IMR-90 (cell line): ENCODE results near the gene LRRK2. TPM values are rescaled to one million over a fixed set of nuclear protein-coding genes. Genes with fewer than 3 reads are reported as not detected.

Source experiments
- ATAC-seq: fragments of 200-7000 bp; cut with Tn5 transposase; 2 replicates; pipeline ENCODE4 v1.9.1; 2020; ENCODE audit warnings: low read depth, mild to moderate bottlenecking, moderate library complexity
- BruUV-seq: library from RNA; stranded (reverse); fragments of 400-500 nt; replicated peaks from 2 replicates; lab custom pipeline; 2021; lab: Mats Ljungman, UMichigan
- CTCF ChIA-PET: fragments of 300-600 bp; formaldehyde crosslinking; extraction: SDS; loops from one replicate; lab custom pipeline; 2021; ENCODE audit warnings: antibody characterized with exemption; lab: Yijun Ruan, JAX
- POLR2A ChIA-PET: fragments of 300-600 bp; sonication (Branson Sonifier 250); formaldehyde crosslinking; loops from one replicate; lab custom pipeline; 2022; ENCODE audit warnings: antibody characterized with exemption; ENCODE audit not compliant: unreplicated experiment; lab: Charles Lee
- DNase-seq: peaks from one replicate; pipeline ENCODE4 v3.0.0; 2013
- H2AFZ ChIP-seq: replicated peaks from 2 replicates; pipeline ENCODE3; 2013; ENCODE audit warnings: low read length, mild to moderate bottlenecking; ENCODE audit not compliant: poor library complexity
- H2AK5ac ChIP-seq: 2 replicates; pipeline ENCODE4 v1.6.1; 2013; ENCODE audit warnings: low read depth, low read length, inconsistent platforms
- H2AK9ac ChIP-seq: replicated peaks from 2 replicates; pipeline ENCODE3; 2013; ENCODE audit warnings: mild to moderate bottlenecking, low read depth, low read length, moderate library complexity; ENCODE audit not compliant: poor library complexity
- H2BK120ac ChIP-seq: 2 replicates; pipeline ENCODE4 v1.6.1; 2013; ENCODE audit warnings: low read depth, low read length, inconsistent platforms
- H2BK15ac ChIP-seq: 3 replicates; pipeline ENCODE4 v1.6.1; 2013; ENCODE audit warnings: low read depth, low read length, inconsistent platforms
- H2BK20ac ChIP-seq: 2 replicates; pipeline ENCODE4 v1.6.1; 2013; ENCODE audit warnings: low read depth, mild to moderate bottlenecking, inconsistent platforms, low read length, moderate library complexity
- H2BK5ac ChIP-seq: 2 replicates; pipeline ENCODE4 v1.6.1; 2013; ENCODE audit warnings: mild to moderate bottlenecking, low read depth, low read length, inconsistent platforms; ENCODE audit not compliant: poor library complexity, severe bottlenecking
- H3K14ac ChIP-seq: replicated peaks from 2 replicates; pipeline ENCODE4 v1.6.1; 2013; ENCODE audit warnings: low read depth, low read length, inconsistent platforms
- H3K18ac ChIP-seq: 2 replicates; pipeline ENCODE4 v1.6.1; 2013; ENCODE audit warnings: low read depth, low read length, control low read depth
- H3K23ac ChIP-seq: 2 replicates; pipeline ENCODE4 v1.6.1; 2013; ENCODE audit warnings: low read depth, low read length, inconsistent platforms
- H3K27ac ChIP-seq: 2 replicates; pipeline ENCODE4 v1.5.1; 2013; ENCODE audit warnings: mild to moderate bottlenecking, control low read depth, low read length; ENCODE audit not compliant: insufficient read depth
- H3K27me3 ChIP-seq: 2 replicates; pipeline ENCODE4 v1.6.1; 2013; ENCODE audit warnings: low read length; ENCODE audit not compliant: control insufficient read depth, insufficient read depth
- H3K36me3 ChIP-seq: 2 replicates; pipeline ENCODE4 v1.6.1; 2013; ENCODE audit warnings: low read length, mixed read lengths; ENCODE audit not compliant: control insufficient read depth, insufficient read depth
- H3K4ac ChIP-seq: 2 replicates; pipeline ENCODE4 v1.6.1; 2013; ENCODE audit warnings: low read depth, low read length, inconsistent platforms
- H3K4me1 ChIP-seq: 2 replicates; pipeline ENCODE4 v1.6.1; 2013; ENCODE audit warnings: low read length, mixed read lengths; ENCODE audit not compliant: control insufficient read depth, insufficient read depth
- H3K4me2 ChIP-seq: 2 replicates; pipeline ENCODE4 v1.6.1; 2013; ENCODE audit warnings: low read depth, mild to moderate bottlenecking, control low read depth, low read length, moderate library complexity
- H3K4me3 ChIP-seq: 2 replicates; pipeline ENCODE4 v1.5.1; 2013; ENCODE audit warnings: low read depth, mild to moderate bottlenecking, control low read depth, low read length, moderate library complexity; ENCODE audit not compliant: insufficient read depth
- H3K56ac ChIP-seq: 2 replicates; pipeline ENCODE4 v1.6.1; 2013; ENCODE audit warnings: low read length, inconsistent platforms; ENCODE audit not compliant: insufficient read depth; ENCODE audit errors: extremely low read depth
- H3K79me1 ChIP-seq, 2 experiments: 2 replicates each; pipeline ENCODE4 v1.6.1; 2013; ENCODE audit warnings: low read length in 2 of 2, inconsistent platforms in 1 of 2, low read depth in 1 of 2
- H3K9ac ChIP-seq: 2 replicates; pipeline ENCODE4 v1.6.1; 2013; ENCODE audit warnings: low read depth, low read length, control low read depth
- H3K9me1 ChIP-seq: 2 replicates; pipeline ENCODE4 v1.6.1; 2013; ENCODE audit warnings: low read length, inconsistent platforms; ENCODE audit not compliant: insufficient read depth
- H3K9me3 ChIP-seq: 2 replicates; pipeline ENCODE4 v1.6.1; 2013; ENCODE audit warnings: low read length; ENCODE audit not compliant: control insufficient read depth, insufficient read depth
- H4K20me1 ChIP-seq: 2 replicates; pipeline ENCODE4 v1.6.1; 2013; ENCODE audit warnings: low read length, inconsistent platforms; ENCODE audit not compliant: insufficient read depth
- H4K5ac ChIP-seq: 2 replicates; pipeline ENCODE4 v1.6.1; 2013; ENCODE audit warnings: mild to moderate bottlenecking, low read depth, low read length, control low read depth
- H4K8ac ChIP-seq, 2 experiments: 2 replicates each; pipeline ENCODE4 v1.6.1; 2013; ENCODE audit warnings: low read depth in 2 of 2, low read length in 2 of 2, control low read depth in 1 of 2, inconsistent platforms in 1 of 2
- H4K91ac ChIP-seq: 2 replicates; pipeline ENCODE4 v1.6.1; 2013; ENCODE audit warnings: low read depth, low read length, inconsistent platforms; ENCODE audit not compliant: insufficient read depth
- POLR2A ChIP-seq: IDR thresholded peaks from 2 replicates; pipeline ENCODE4 v1.6.1; 2012; ENCODE audit warnings: mild to moderate bottlenecking, low read depth, low read length
- WGBS, 2 experiments: methylation state at CpG; one replicate each; pipeline versions ENCODE4 v1.1.5 to v1.1.7; 2013; ENCODE audit warnings: missing lambda C conversion rate in 2 of 2; ENCODE audit not compliant: insufficient read length in 1 of 2; ENCODE audit errors: extremely low coverage in 2 of 2; 5-methylcytosine and 5-hydroxymethylcytosine counted together
- dilution Hi-C: fragments of 300-500 bp; cut with HindIII; formaldehyde crosslinking; loops from one replicate; pipeline ENCODE4 v1.14.3; 2018; ENCODE audit warnings: low sequenced_read_pairs; ENCODE audit not compliant: unreplicated experiment
- in situ Hi-C: fragments of 300-500 bp; cut with MboI; formaldehyde crosslinking; loops from 3 replicates; pipeline ENCODE4 v1.14.3; 2019; ENCODE audit warnings: low sequenced_read_pairs, inconsistent platforms, mixed read lengths
- intact Hi-C: fragments of 100-400 bp; cut with micrococcal nuclease; formaldehyde crosslinking; loops from 2 replicates; pipeline ENCODE4 v1.10.0; 2022
- polyA plus RNA-seq, 3 experiments: library from polyadenylated mRNA; depleted of rRNA; stranded (reverse); fragments of >200 nt; gene quantifications; 2 replicates each; pipeline ENCODE4 v1.2.3, GENCODE V29; 2012; ENCODE audit warnings: low replicate concordance in 1 of 3
- total RNA-seq: library from RNA; depleted of rRNA; stranded (reverse); fragments of >200 nt; gene quantifications from 2 replicates; pipeline ENCODE4 v1.2.3, GENCODE V29; 2012

LRRK2 gene
- total and polyA plus RNA-seq, 2 of the 4 experiments (the other 2 are of a cell fraction), result 0.17 to 0.54 TPM

- WGBS, 2 experiments, result no CpG with 5 or more reads among the region's 4 CpGs
- Histone ChIP-seq H2BK120ac (no peak overlapping the region), H3K9ac (no peak overlapping the region), H3K79me1 (no peaks in the 10 kb centered on the region), H3K56ac (no peak overlapping the region), H3K4me2 (peak overlapping the region; percentile 33; the same call in 1 of the 2 replicates), H3K18ac (peak overlapping the region; percentile 28; the same call in 1 of the 2 replicates), H2AFZ (peak overlapping the region; percentile 64), H3K4ac (no peak overlapping the region), H3K4me3 (no peak overlapping the region), H2AK5ac (no peak overlapping the region; the same call in 1 of the 2 replicates), H2BK15ac (no peak overlapping the region), H3K14ac (no peak overlapping the region), H3K27ac (no peak overlapping the region; the same call in 1 of the 2 replicates), H2AK9ac (no peak overlapping the region), H3K27me3 (no peaks in the 10 kb centered on the region), H3K9me1 (no peaks in the 10 kb centered on the region), H3K36me3 (no peaks in the 10 kb centered on the region), H3K9me3 (no peaks in the 10 kb centered on the region), H2BK5ac (no peak overlapping the region), H4K20me1 (no peaks in the 10 kb centered on the region), H3K23ac (no peak overlapping the region), H2BK20ac (peak overlapping the region; percentile 45; the same call in 1 of the 2 replicates), H3K4me1 (peaks cover 2% of the 10 kb centered on the region; the same call in 1 of the 2 replicates), H4K91ac (peak overlapping the region; percentile 23; the same call in 1 of the 2 replicates), H4K5ac (peak overlapping the region; percentile 59; the same call in 1 of the 2 replicates), H4K8ac (peak overlapping the region in 1 of 2 experiments; percentile 67; a peak in 1 of 4 replicates)
- POLR2A ChIA-PET, result no interaction called here
- CTCF ChIA-PET, result no interaction called here
- ATAC-seq (no peak), DNase-seq (peak; percentile 73)
- in situ Hi-C loops, result no loop called here
- intact Hi-C loops, result no loop called here
- no peak for TF ChIP-seq POLR2A
- dilution Hi-C loops, result no loop called here
- BruUV-seq, result no TSS peak
Observed at GRCh38 chr12:40226705-40227104, 1.9 kb downstream of the LRRK2 start.
